Transverse colon (tissue), 4 donors: ENCODE measurements around the gene ANKS3.

ENCODE experiments used
- CTCF ChIP-seq, 5 experiments: fragments of 200-600 bp in 3 of 5; fragments of 450-650 bp in 2 of 5; sonication (generic) in 3 of 5; IDR thresholded peaks; 1 replicate in 2 of 5; 2 replicates in 3 of 5; pipeline ENCODE4 v1.5.1; 2016 to 2017; ENCODE audit warnings: antibody characterized with exemption in 5 of 5, inconsistent platforms in 3 of 5, mild to moderate bottlenecking in 2 of 5, moderate library complexity in 1 of 5
- POLR2A ChIP-seq: fragments of 450-650 bp; IDR thresholded peaks from one replicate; pipeline ENCODE4 v1.6.1; 2016; ENCODE audit warnings: antibody characterized with exemption, mild to moderate bottlenecking, moderate library complexity
- POLR2AphosphoS5 ChIP-seq, 3 donors: sonication (generic); formaldehyde crosslinking; IDR thresholded peaks; one replicate each; pipeline ENCODE4 v1.6.1; 2016; ENCODE audit warnings: antibody characterized with exemption in 3 of 3

GRCh38 chr16:4696905-4697847, 36.9 kb downstream of the ANKS3 start:
- TF ChIP-seq POLR2AphosphoS5 (IDR thresholded peaks at IDR 0.05) (no peak), CTCF (IDR thresholded peaks at IDR 0.05) (no peak), POLR2A (no peak)
